ENCODE measurements around the gene ZNRF3.

ZNRF3 gene

DNA sequence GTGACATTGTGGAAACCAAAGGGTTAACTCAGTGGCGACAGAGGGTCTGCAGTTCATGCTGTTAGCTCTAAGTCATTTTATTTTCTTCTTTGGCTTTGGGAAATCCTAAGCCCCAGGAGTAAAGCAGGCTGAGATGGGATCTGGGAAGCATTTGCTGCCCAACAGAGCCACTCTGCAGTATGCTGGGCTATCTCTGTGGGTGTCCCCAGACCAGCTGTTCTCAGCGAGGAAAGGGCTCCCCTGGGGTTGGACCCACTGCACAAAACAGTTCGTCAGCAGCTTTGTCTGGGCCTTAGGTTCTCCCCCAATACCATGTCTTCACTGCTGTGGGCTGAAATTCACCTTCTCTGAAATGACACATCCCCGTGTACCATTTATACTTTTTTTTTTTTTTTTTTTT is 223.5 kb downstream of the ZNRF3 start:
- in situ Hi-C loops (cut with MboI; ENCODE audit: low sequenced_read_pairs): no loop called here

Data from HL-60/S4 treated with phorbol 12-myristate 13-acetate at 8.2 ng/mL for 4 days and 3 days (cell line).